Fibroblast of skin of right quadriceps (primary cell): Measurements from ENCODE around the gene TFAM.

Source experiments
- DNase-seq: peaks from one replicate; pipeline ENCODE4 v3.0.0-alpha.2; 2013

Gene TFAM

GRCh38 chr10:58384999-58385783, at the start of gene TFAM:
TFAM (plus strand) TSS chr10:58385410; CDS start chr10:58385548, 138 bp downstream.
- DNase-seq: peak; percentile 95

GRCh38 chr10:58336242-58336641, 49.0 kb upstream of the TFAM start:
- no peak for DNase-seq

- no peak for DNase-seq
These were observed 43.8 kb upstream of the TFAM start for GRCh38 chr10:58341422-58341821.

GRCh38 chr10:58341947-58342346, 43.3 kb upstream of the TFAM start:
- no peak for DNase-seq

GRCh38 chr10:58347967-58348366, 37.2 kb upstream of the TFAM start:
- no peak for DNase-seq

GRCh38 chr10:58348571-58349033, 36.6 kb upstream of the TFAM start:
- DNase-seq: no peak

GRCh38 chr10:58350023-58350422, 35.2 kb upstream of the TFAM start:
- DNase-seq: no peak

GRCh38 chr10:58350619-58351323, 34.4 kb upstream of the TFAM start:
- no peak for DNase-seq

- no peak for DNase-seq
These were observed 33.3 kb upstream of the TFAM start for GRCh38 chr10:58351616-58352578.

- no peak for DNase-seq
These were observed 32.1 kb upstream of the TFAM start for GRCh38 chr10:58352956-58353610.

- no peak for DNase-seq
These were observed 28.5 kb upstream of the TFAM start for GRCh38 chr10:58356756-58357155.

- no peak for DNase-seq
These were observed 26.8 kb upstream of the TFAM start for GRCh38 chr10:58358314-58358933.

- DNase-seq: no peak
These were observed 26.3 kb upstream of the TFAM start for GRCh38 chr10:58358947-58359346.

- no peak for DNase-seq
These were observed 25.7 kb upstream of the TFAM start for GRCh38 chr10:58359541-58359940.

GRCh38 chr10:58360412-58361004, 24.7 kb upstream of the TFAM start:
- DNase-seq: no peak

- DNase-seq: no peak
These were observed 23.9 kb upstream of the TFAM start for GRCh38 chr10:58361353-58361752.

GRCh38 chr10:58362027-58362789, 23.0 kb upstream of the TFAM start:
- no peak for DNase-seq

- DNase-seq: no peak
These were observed 18.1 kb upstream of the TFAM start for GRCh38 chr10:58367069-58367468.

- DNase-seq: no peak
These were observed 13.7 kb upstream of the TFAM start for GRCh38 chr10:58371473-58371872.

- no peak for DNase-seq
These were observed 12.4 kb upstream of the TFAM start for GRCh38 chr10:58372607-58373441.
